Adipose tissue (tissue), 3 donors: Measurements from ENCODE around the gene DROSHA. TPM values are rescaled to one million over a fixed set of nuclear protein-coding genes. Genes with fewer than 3 reads are reported as not detected.

Experiments used
- H3K27ac ChIP-seq: one replicate; pipeline ENCODE4 v1.5.1; 2013; ENCODE audit warnings: low read depth, low read length
- WGBS, 3 donors: extraction: QIAGEN DNeasy Blood & Tissue Kit; methylation state at CpG; one replicate each; pipeline ENCODE4 v1.1.7; 2013; 5-methylcytosine and 5-hydroxymethylcytosine counted together
- polyA plus RNA-seq, 3 donors: library from polyadenylated mRNA; stranded (reverse); fragments of 200-250 nt; gene quantifications; one replicate each; pipeline ENCODE4 v1.2.3, GENCODE V29; 2013
- donor health status: healthy with polysubstance abuse.
- donor health status: Bipolar disorder and iron deficiency.
- donor health status: healthy.

The DROSHA gene
- polyA plus RNA-seq, 3 donors = 14.9 to 21.0 (median 17.4) TPM

DNA sequence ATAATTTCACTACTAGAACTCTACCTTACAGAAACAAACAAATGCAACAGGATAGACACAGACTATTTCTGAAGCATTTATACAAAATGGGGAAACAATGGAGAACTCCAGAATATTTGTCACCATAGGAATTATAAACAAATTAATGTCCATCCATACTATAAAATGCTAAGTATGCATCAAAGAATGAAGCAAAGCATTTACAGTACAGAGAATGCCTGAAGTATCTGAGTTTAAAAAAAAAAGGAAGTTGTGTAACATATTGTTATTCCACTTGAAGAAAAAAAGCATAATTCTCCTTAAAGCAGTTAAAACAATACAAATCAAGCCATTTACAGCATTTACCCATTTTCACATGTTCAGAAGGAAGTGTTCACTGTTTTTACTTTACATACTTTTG lies 53.0 kb downstream of the DROSHA start:
- H3K27ac ChIP-seq = no peak overlapping the region

DNA sequence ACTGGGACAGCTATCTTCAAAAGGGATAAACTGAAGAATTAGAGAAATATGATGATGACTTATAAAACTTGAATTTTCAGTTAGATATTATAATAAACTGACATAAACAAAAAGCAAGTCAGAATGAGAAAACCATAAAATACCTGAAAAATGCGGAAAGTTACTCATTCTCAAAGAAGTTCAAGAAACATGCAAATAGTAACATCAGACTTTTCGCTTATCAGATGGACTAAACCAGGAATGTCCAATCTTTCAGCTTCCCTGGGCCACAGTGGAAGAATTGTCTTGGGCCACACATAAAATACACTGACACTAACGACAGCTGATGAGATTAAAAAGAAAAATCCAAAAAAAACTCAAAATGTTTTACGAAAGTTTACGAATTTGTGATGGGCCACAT lies 53.9 kb downstream of the DROSHA start:
- WGBS, 3 donors = 96 to 99% (median 98%) methylated on average over 5 of the region's 5 CpGs

DNA sequence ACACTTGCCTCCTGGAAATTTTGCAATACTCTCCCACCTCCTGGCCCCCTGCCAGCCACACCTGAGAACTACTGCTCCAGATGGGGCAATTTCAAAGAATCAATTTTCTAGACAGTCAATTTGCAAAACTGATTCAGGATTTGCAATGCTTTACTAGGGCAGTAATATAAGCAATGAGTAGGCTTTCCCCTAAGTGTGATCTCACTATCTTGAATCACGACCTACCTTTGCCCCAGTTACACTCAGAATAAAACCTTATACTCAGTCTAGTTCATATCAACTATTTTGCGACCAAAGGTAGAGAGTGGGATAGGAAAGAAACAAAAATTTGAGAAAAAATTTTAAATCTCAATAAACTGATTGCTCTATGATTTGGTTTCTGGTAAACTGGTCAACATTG lies 54.4 kb downstream of the DROSHA start:
- 94 to 98% (median 96%) methylated on average over 2 of the region's 2 CpGs for WGBS, 3 donors

More for the DNA sequence above, 53.9 kb downstream of the DROSHA start:
- no peak overlapping the region for H3K27ac ChIP-seq

DNA sequence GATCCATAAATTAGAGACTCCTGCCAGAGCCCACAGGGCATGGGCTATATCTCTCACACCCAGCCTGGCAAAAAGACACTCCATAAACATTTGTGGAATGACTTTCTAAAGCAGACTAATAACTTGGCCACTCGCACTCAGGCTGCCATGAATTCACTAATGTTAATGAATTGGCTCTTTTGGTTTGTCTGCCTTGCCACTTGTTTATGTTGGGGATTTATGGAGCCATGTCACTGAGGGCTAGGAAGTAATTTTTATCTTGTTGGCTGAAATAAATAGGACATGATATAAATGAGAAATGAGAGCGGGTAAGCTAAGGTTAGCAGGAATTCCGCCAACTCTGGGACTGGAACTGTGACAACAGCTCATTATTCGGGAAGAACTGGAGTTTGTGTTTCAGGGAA lies 55.2 kb downstream of the DROSHA start:
- 65 to 77% (median 68%) methylated on average over 4 of the region's 4 CpGs for WGBS, 3 donors
- no peak overlapping the region for H3K27ac ChIP-seq

More for the DNA sequence above, 54.4 kb downstream of the DROSHA start:
- no peak overlapping the region for H3K27ac ChIP-seq

DNA sequence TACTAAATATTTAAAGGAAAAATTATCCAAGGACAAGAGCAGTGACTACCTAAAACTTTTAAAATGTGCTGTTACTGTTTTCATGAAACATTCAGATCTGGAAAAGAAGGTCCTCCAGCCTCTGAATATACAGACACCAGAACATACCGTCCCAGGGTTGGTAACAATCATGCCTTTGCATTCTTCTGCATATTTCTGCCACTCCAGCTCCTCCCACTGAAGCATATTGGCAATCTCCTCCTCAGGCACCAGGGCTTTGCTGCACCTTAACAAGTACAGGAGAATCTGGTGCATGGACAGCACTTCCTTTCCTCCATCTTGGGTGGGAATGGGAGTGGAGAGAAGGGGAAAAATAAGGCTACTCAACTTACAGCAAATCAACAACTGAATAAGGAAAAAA lies 60.0 kb downstream of the DROSHA start:
- WGBS, 3 donors = 89 to 93% (median 93%) methylated on average over 1 of the region's 1 CpG
- H3K27ac ChIP-seq = no peak overlapping the region

DNA sequence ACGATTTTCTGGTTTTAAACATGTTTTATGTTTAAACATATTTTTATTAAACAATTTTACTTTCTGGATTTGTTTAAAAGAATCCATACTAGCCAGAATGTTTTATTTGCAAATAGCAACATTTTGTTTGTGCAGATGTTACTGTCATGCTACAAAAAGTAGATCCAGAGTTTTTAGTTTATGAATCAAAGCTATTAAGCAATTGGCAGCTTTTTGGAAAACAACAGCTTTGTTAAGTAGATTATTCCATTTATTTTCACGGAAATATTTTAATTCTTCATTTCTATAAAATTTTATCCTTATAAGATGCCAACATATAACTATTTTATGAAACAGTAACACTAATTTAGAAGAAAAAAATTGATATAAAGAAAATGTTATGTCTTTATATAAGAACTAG lies 60.9 kb downstream of the DROSHA start:
- WGBS, 3 donors = 78 to 96% (median 84%) methylated on average over 2 of the region's 2 CpGs
- no peak overlapping the region for H3K27ac ChIP-seq

DNA sequence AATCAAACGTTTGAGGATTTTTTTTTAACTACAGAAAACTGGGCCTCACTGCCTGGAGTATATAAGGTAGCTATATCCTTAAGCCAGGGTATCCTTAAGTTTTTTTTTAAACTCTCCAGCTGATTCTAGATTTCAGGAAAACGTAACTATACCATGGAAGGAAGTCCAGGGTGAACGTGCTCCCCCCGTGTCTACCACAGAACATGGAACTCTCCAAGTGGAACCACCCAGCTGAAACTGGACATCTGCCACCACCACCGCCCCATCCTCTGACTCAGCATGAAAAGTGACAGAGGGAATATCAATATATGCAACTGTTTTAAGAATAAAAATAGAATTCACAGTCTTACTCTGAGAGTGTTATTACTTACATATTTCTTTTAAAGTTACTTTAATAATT lies 61.3 kb downstream of the DROSHA start:
- 17 to 68% (median 43%) methylated on average over 5 of the region's 5 CpGs for WGBS, 3 donors
- no peak overlapping the region for H3K27ac ChIP-seq

DNA sequence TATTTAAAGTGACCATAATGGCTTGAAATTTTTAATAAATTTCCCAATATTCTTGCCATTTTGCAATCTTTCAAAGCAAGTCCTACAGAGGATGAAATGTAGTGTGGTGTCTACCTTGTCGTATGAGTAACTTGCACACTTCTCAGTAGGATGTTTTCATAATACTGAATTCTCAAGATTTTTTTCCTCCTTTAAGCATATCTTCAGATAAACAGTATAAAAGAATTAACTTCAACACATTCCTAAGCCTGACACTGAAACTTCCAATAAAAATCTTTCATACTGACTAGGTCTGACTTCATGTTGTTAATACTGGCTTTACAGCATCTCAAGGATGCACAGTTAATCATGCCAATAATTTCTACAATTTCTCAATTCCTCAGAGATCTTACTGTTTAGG lies 62.0 kb downstream of the DROSHA start:
- no peak overlapping the region for H3K27ac ChIP-seq
- WGBS, 3 donors = 66 to 86% (median 78%) methylated on average over 1 of the region's 1 CpG

DNA sequence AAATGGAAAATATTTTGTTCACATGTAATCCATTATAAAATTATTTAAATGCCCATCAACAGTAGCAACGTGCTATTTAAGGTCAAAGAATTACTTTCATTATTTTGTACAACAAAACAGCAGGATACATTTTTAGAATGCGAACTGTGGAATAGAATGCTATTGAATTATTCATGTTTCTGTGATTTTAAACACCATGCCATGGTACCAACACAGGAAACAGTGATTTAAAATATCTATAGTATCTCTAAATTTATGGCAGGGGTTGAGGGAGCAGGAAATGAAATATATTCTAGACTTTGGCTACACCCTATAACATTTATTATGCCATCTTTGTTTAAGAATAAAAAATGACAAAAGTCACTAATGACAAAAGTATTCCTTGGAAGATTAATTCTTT lies 62.4 kb downstream of the DROSHA start:
- WGBS, 3 donors = 96 to 99% (median 99%) methylated on average over 2 of the region's 2 CpGs
- H3K27ac ChIP-seq = no peak overlapping the region

DNA sequence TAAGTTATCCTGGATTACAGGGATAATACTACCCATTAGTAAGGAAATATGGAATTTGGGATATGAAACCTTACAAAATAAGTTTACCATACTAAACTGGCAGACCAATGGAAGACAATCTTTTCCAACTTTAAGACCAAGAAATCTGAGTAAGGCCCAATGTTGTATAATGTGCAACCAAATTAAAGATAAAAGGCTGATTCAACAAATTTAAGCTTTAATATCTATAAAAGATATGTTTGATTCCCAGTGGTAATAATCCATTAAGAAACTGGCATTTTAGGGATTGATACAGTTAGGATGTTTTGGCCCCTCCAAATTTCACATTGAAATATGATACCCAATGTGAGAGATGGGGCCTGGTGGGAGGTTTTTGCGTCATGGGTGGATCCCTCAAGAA lies 66.6 kb downstream of the DROSHA start:
- no peak overlapping the region for H3K27ac ChIP-seq
- 64 to 96% (median 79%) methylated on average over 1 of the region's 1 CpG for WGBS, 3 donors

DNA sequence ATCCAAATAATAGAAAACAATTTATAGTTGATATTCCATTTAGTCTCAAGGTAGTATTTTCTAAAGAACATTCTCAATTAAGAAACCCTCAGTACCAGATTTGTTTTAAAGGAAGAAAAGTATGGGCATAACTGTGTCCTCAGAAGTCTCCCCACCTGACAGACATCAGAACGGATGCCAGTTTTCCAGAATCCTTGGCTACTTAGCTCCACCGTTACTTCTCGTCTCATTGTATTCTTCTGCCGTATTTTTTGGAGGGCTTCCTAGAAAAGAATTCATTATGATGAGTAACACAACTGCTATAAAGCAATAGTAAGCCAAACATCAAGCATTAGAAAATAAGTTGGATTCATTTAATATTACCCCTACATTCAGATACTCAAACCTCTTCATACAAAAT lies 67.8 kb downstream of the DROSHA start:
- H3K27ac ChIP-seq = no peak overlapping the region
- WGBS, 3 donors = 88 to 92% (median 90%) methylated on average over 4 of the region's 4 CpGs

DNA sequence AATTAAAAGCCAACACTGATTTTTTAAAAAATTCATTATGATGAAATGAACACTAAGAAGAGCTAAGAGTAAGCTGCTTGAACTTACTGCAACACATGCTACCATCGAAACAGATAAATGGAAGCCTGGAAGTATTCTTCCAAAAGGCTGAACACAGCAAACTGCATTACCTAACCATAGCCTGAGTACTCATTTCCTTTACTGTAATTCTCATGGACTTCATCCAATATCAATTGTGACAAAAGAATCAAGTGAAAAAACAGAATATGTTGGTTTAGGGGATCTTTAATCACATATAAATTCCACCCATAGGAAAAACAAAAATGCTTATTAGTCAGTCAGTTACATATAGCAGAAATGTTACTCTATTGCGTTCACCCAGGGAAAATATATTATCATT lies 68.5 kb downstream of the DROSHA start:
- WGBS, 3 donors = 85 to 97% (median 93%) methylated on average over 2 of the region's 2 CpGs
- no peak overlapping the region for H3K27ac ChIP-seq

DNA sequence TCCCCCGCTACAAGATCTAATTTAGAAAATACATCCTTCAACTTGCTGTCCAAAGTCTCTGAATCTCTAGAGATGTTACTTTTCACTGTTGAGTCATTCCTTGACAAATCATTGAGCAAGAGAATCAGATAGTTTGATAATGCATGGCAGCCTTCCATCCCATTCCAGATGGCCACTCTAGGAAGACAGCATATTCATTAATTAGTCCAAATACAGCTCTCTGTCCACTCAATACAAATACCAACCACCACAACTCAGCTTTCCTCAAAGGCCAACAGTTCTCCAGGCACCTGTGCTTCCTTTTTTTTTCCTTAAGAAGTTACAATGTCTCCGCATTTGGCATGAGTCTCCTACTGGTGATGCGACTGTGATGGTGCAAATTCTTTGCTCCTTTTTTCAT lies 72.3 kb downstream of the DROSHA start:
- H3K27ac ChIP-seq = no peak overlapping the region
- WGBS, 3 donors = 95 to 98% (median 96%) methylated on average over 3 of the region's 3 CpGs

DNA sequence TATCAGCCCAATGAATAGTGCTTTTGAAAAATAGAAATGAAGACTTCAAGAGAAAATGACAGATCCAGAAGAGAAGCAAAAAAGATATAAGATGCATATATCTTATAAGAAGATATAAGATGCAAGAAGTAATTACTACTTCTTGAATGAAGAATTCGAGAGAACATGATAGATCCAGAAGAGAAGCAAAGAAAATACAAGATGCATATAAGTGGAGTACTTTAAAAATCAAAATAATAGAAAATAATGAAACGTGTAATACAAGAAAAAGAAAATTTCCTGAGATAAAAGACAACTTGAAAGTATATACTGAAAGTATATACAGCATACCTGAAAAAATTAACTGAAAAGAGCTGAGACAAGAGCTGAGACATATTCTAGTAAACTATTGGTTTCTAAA lies 76.7 kb downstream of the DROSHA start:
- no peak overlapping the region for H3K27ac ChIP-seq
- WGBS, 3 donors = 94 to 99% (median 99%) methylated on average over 2 of the region's 2 CpGs

DNA sequence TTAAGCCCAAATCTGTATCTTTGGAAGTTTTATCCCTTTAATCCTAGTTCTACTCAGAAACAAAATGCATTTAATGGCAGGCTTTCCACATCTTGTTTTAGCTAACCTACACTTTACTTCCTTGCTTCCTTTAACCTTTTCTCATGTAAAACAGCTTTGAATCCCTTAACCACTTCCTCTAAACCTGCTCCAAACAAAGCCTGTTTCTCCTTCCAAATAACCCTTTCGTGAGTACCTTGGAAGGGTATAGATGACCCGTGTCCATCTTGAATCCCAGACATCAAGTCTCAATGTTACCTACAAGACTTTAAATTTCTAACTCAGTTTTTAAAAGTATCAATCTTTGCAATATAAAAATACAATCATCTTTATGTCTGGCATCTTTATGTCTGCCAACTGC lies 78.4 kb downstream of the DROSHA start:
- WGBS, 3 donors = 86 to 92% (median 91%) methylated on average over 2 of the region's 2 CpGs
- no peak overlapping the region for H3K27ac ChIP-seq

DNA sequence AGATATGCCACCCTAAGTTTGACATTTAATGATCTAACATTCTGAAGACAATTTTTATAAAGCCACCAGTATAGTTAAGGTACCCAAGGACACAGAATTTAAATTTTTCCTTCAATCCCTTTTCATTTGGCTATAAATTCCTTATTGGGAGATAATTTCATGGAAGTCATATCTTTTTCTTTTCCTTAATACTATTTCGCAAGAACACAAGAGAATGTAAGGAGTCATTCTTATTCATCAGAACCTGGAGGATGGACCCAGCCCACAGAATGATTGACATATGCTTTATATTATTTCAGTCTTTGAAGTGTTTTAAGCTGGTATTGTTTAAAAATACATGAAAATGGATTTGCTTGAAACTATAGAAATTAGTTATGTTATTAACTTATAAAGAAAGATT lies 79.6 kb downstream of the DROSHA start:
- no peak overlapping the region for H3K27ac ChIP-seq
- WGBS, 3 donors = 0 to 64% (median 56%) methylated on average over 1 of the region's 1 CpG

DNA sequence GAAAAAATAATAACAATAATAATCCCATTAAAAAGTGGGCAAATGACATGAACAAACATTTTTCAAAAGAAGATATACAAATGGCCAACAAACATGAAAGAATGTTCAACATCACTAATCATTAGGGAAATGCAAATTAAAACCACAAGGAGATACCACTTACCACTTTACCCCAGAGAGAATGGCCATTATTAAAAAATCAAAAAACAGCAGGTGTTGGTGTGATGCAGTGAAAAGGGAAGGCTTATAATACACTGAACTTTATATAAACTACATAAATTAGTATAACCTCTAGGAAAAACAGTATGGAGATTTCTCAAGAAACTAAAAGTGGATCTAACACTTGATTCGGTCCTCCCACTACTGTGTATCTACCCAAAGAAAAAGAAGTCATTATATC lies 81.9 kb downstream of the DROSHA start:
- H3K27ac ChIP-seq = no peak overlapping the region
- 88 to 100% (median 95%) methylated on average over 1 of the region's 1 CpG for WGBS, 3 donors

DNA sequence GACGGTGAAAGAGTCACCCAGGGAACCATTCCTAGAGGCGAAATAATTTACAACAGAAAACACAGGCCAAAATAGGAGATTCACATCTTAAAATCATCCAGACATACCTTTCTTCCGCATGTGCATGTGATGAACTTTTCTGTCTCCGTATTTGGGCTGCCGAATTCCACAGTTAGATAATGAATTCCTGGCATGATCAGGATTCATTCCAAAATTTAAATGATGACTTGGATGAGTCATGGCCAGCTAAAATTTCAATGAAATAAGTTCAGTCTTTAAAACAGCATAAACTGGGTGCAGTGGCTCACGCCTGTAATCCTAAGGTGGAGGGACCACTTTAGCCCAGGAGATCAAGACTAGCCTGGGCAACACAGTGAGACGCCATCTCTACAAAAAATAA lies 82.7 kb downstream of the DROSHA start:
- 89 to 96% (median 90%) methylated on average over 7 of the region's 7 CpGs for WGBS, 3 donors
- H3K27ac ChIP-seq = no peak overlapping the region

DNA sequence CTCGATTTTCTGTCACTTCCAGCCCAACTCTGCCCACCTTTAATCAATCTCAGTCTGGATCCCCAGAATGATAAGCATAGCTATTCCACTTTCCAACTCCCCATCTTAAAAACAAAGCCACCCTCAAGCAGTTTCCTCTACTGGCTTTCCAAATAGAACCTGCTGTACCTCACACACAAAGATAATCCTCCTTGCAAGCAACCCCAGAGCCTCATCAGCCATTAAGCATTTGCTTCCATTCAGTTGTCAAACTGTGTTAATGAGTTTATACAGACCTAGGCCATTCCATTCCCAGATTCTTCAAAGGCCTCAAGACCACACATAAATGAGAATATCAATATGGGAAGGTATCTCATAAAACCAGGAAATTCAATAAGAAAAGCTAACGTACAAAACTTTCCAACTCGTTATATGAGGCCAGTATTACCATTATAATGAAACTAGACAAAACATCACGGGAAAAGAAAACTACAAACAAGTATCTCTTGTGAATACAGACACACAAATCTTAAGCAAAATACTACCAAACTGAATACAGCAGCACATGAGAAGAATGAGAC lies 86.8 kb downstream of the DROSHA start:
- WGBS, 3 donors = 91 to 94% (median 93%) methylated on average over 4 of the region's 4 CpGs

DNA sequence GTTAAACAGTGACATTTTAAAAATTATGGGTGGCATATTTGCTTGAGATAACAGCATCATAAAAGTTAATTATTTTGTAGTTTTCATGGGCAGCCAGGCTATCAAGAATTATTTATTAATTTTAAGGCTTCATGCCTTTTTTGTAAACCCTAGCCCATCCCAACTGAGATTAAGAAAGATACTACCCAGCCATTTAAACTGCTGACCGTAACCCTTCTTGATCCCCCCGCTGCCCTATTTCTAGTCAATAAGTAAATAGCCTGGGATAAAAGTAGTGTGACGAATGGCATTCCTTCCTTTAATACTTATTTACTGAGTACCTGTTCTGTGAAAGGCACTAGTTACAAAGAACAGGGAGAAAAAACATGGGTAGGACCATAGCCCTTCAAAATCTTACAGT lies 88.3 kb downstream of the DROSHA start:
- 72 to 98% (median 98%) methylated on average over 3 of the region's 3 CpGs for WGBS, 3 donors
- H3K27ac ChIP-seq = no peak overlapping the region

More for the DNA sequence above, 86.8 kb downstream of the DROSHA start:
- no peak overlapping the region for H3K27ac ChIP-seq
